GM21515 (cell line): Measurements from ENCODE around the gene APBA1.

ENCODE experiments used
- ATAC-seq: cut with Tn5 transposase; IDR thresholded peaks from one replicate; pipeline ENCODE4 v1.9.1; 2021; ENCODE audit not compliant: unreplicated experiment

The APBA1 gene

GRCh38 chr9:69579760-69580581 lies 92.2 kb downstream of the APBA1 start:
- no peak for ATAC-seq

GRCh38 chr9:69579032-69579758 lies 93.0 kb downstream of the APBA1 start:
- ATAC-seq = no peak

- no peak for ATAC-seq
These were observed 94.1 kb downstream of the APBA1 start for GRCh38 chr9:69578026-69578425.

GRCh38 chr9:69577123-69577522 lies 95.0 kb downstream of the APBA1 start:
- no peak for ATAC-seq

- ATAC-seq = no peak
These were observed 98.1 kb downstream of the APBA1 start for GRCh38 chr9:69574057-69574456.

- no peak for ATAC-seq
These were observed 98.5 kb downstream of the APBA1 start for GRCh38 chr9:69573651-69574050.

- no peak for ATAC-seq
These were observed 99.6 kb downstream of the APBA1 start for GRCh38 chr9:69572611-69573010.

GRCh38 chr9:69571032-69571431 lies 101.1 kb downstream of the APBA1 start:
- no peak for ATAC-seq

GRCh38 chr9:69569738-69570451 lies 102.3 kb downstream of the APBA1 start:
- ATAC-seq = no peak

- no peak for ATAC-seq
These were observed 107.6 kb downstream of the APBA1 start for GRCh38 chr9:69564557-69564956.

GRCh38 chr9:69559126-69559525 lies 113.0 kb downstream of the APBA1 start:
- no peak for ATAC-seq

GRCh38 chr9:69556707-69557106 lies 115.5 kb downstream of the APBA1 start:
- no peak for ATAC-seq

GRCh38 chr9:69555802-69556201 lies 116.4 kb downstream of the APBA1 start:
- ATAC-seq = no peak

GRCh38 chr9:69554945-69555344 lies 117.2 kb downstream of the APBA1 start:
- no peak for ATAC-seq

- peak; percentile 60 for ATAC-seq
These were observed 122.6 kb downstream of the APBA1 start for GRCh38 chr9:69549310-69550202.

- no peak for ATAC-seq
These were observed 123.5 kb downstream of the APBA1 start for GRCh38 chr9:69548681-69549080.

- ATAC-seq = no peak
These were observed 125.9 kb downstream of the APBA1 start for GRCh38 chr9:69546265-69546664.

GRCh38 chr9:69542942-69543704 lies 129.0 kb downstream of the APBA1 start:
- no peak for ATAC-seq

GRCh38 chr9:69542058-69542457 lies 130.1 kb downstream of the APBA1 start:
- no peak for ATAC-seq

GRCh38 chr9:69535911-69536310 lies 136.3 kb downstream of the APBA1 start:
- ATAC-seq = no peak
